ENCODE measurements around the gene TMF1.

- TF ChIP-seq POLR2A (IDR thresholded peaks at IDR 0.05) (no peak), CTCF (IDR thresholded peaks at IDR 0.05) (no peak)
Measured at GRCh38 chr3:69033470-69033869, 18.7 kb downstream of the TMF1 start.

Measured in testis (tissue), 2 donors.